HFFc6 (cell line): ENCODE results near the gene ETNPPL. TPM values are rescaled to one million over a fixed set of nuclear protein-coding genes. Genes with fewer than 3 reads are reported as not detected.

Experiments
- DNase-seq: peaks from one replicate; pipeline ENCODE4 v3.0.0-alpha.2; 2018
- H3K27ac Mint-ChIP-seq: 2 replicates; pipeline ENCODE4 v1.8.0; 2020; ENCODE audit warnings: mild to moderate bottlenecking, mixed read lengths
- H3K27me3 Mint-ChIP-seq: 2 replicates; pipeline ENCODE4 v1.8.0; 2021; ENCODE audit warnings: mild to moderate bottlenecking, moderate library complexity, mixed read lengths; ENCODE audit not compliant: insufficient read depth
- H3K36me3 Mint-ChIP-seq: 2 replicates; pipeline ENCODE4 v1.8.0; 2021; ENCODE audit warnings: low read depth, mixed read lengths
- H3K4me1 Mint-ChIP-seq: 2 replicates; pipeline ENCODE4 v1.8.0; 2020; ENCODE audit warnings: low read depth, mixed read lengths
- H3K4me3 Mint-ChIP-seq: 2 replicates; pipeline ENCODE4 v1.8.0; 2020; ENCODE audit warnings: mild to moderate bottlenecking, moderate library complexity, mixed read lengths
- H3K9me3 Mint-ChIP-seq: 2 replicates; pipeline ENCODE4 v1.8.0; 2020; ENCODE audit warnings: mild to moderate bottlenecking, mixed read lengths
- CTCF ChIP-seq: fragments of 200-600 bp; sonication (generic); IDR thresholded peaks from 2 replicates; pipeline ENCODE4 v1.5.0; 2021; ENCODE audit warnings: antibody characterized with exemption, mild to moderate bottlenecking
- total RNA-seq, 6 experiments: library from RNA; stranded (reverse); fragmentation: NEBNext Ultra II Directional; extraction: Animal tissue kit (Norgen Biotek cat#: 25700); gene quantifications; 2 replicates in 1 of 6; 3 replicates in 5 of 6; pipeline ENCODE4 v1.2.3, GENCODE V29; 2021

ETNPPL gene
- total RNA-seq, 6 experiments from 2014 or later = not detected

GRCh38 chr4:108700081-108700757 is 62.6 kb downstream of the ETNPPL start:
- H3K27ac Mint-ChIP-seq = no peak overlapping the region
- no peaks in the 10 kb centered on the region for H3K4me1 Mint-ChIP-seq
- peak; percentile 5 for DNase-seq
- H3K36me3 Mint-ChIP-seq = no peaks in the 10 kb centered on the region
- peaks cover 9% of the 10 kb centered on the region; the same call in 1 of the 2 replicates for H3K27me3 Mint-ChIP-seq
- TF ChIP-seq CTCF = no peak
- H3K4me3 Mint-ChIP-seq = no peak overlapping the region
- H3K9me3 Mint-ChIP-seq = no peaks in the 10 kb centered on the region

- no peak for TF ChIP-seq CTCF
- H3K36me3 Mint-ChIP-seq = no peaks in the 10 kb centered on the region
- H3K9me3 Mint-ChIP-seq = no peaks in the 10 kb centered on the region
- H3K27me3 Mint-ChIP-seq = no peaks in the 10 kb centered on the region
- H3K4me3 Mint-ChIP-seq = no peak overlapping the region
- DNase-seq = no peak
- no peaks in the 10 kb centered on the region for H3K4me1 Mint-ChIP-seq
- H3K27ac Mint-ChIP-seq = no peak overlapping the region
Measured at GRCh38 chr4:108696160-108696559, 66.7 kb downstream of the ETNPPL start.

- no peak for DNase-seq
- Mint-ChIP-seq H3K27me3 (no peaks in the 10 kb centered on the region), H3K27ac (no peak overlapping the region), H3K4me3 (no peak overlapping the region), H3K9me3 (no peaks in the 10 kb centered on the region), H3K4me1 (no peaks in the 10 kb centered on the region), H3K36me3 (no peaks in the 10 kb centered on the region)
- TF ChIP-seq CTCF = no peak
Measured at GRCh38 chr4:108695062-108695461, 67.8 kb downstream of the ETNPPL start.

GRCh38 chr4:108694423-108694822 is 68.4 kb downstream of the ETNPPL start:
- no peaks in the 10 kb centered on the region for H3K27me3 Mint-ChIP-seq
- H3K9me3 Mint-ChIP-seq = no peaks in the 10 kb centered on the region
- no peak for TF ChIP-seq CTCF
- no peaks in the 10 kb centered on the region for H3K36me3 Mint-ChIP-seq
- no peak overlapping the region for H3K27ac Mint-ChIP-seq
- no peak overlapping the region for H3K4me3 Mint-ChIP-seq
- H3K4me1 Mint-ChIP-seq = no peaks in the 10 kb centered on the region
- no peak for DNase-seq

DNA sequence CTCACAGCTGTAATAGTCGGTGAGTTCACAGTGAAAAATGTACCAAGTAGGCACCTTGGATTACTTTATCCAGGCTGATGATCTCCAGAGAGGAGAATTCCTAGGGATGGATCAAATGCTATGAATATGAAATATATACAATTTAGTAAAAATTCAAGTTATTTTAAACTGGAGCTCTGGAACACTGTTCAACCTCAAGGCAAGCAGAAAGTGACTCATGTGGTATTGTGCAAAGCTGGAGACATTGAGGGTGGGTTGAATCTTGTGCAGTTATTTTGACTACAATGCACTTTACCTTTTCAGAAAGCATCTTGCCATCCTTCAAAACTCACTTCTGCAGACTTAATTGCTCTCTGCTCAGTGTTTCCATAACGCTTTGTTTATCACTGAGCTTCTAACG is 69.0 kb downstream of the ETNPPL start:
- Mint-ChIP-seq H3K27me3 (no peaks in the 10 kb centered on the region), H3K4me1 (no peaks in the 10 kb centered on the region), H3K4me3 (no peak overlapping the region), H3K36me3 (no peaks in the 10 kb centered on the region), H3K27ac (no peak overlapping the region), H3K9me3 (no peaks in the 10 kb centered on the region)
- TF ChIP-seq CTCF = no peak
- no peak for DNase-seq
